ENCODE data around the gene IL6R.
A peak's percentile ranks its signal among the peaks of the same experiment; 100 is the strongest.
"Not testable (repeated sequence)": the region's sequence is repeated elsewhere in the genome, so short reads cannot be mapped to it uniquely, and the experiment has no call there.

IL6R gene

GRCh38 chr1:154404984-154405746, at the start of gene IL6R:
Gene IL6R (plus strand): TSS chr1:154405343. CDS start chr1:154405630, 287 bp downstream.
- peak; percentile 99 for DNase-seq

DNA sequence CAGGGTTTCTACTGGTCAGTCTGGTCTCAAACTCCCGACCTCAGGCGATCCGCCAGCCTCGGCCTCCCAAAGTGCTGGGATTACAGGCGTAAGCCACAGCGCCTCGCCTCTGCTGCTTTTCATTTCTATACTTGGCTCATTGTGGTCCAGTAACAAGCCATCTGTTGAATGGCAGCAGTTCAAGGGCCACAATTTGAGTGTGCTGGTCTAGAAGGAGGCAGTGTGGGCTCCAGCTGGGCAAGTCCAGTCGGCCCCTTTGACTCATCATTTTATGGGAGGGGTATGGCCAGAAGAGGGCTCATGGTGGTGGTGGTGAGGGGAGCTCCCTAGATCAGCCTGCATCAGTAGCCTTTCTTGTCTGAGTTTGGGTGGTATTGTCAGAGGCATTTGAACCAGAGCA, 46.6 kb upstream of the IL6R start:
- DNase-seq, result no peak

- DNase-seq, result no peak
These were observed 44.9 kb upstream of the IL6R start for GRCh38 chr1:154360288-154360687.

GRCh38 chr1:154360881-154361280, 44.3 kb upstream of the IL6R start:
- not testable (repeated sequence) for DNase-seq

DNA sequence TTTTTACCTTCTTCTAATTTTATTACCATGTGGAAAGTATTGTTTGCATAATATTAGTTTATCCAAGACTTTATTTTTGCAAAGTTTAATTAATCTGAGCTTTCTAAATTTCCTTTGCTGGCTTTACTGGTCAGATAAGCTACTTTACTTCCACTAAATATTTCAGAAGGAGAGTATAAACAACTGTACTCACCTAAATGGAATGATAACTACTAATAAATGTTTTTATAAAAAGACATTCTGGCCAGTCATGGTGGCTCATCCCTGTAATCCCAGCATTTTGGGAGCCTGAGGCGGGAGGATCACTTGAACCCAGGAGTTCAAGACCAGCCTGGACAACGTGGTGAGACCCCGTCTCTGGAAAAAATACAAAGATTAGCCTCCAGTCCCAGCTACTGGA, 43.8 kb upstream of the IL6R start:
- DNase-seq, result no peak

DNA sequence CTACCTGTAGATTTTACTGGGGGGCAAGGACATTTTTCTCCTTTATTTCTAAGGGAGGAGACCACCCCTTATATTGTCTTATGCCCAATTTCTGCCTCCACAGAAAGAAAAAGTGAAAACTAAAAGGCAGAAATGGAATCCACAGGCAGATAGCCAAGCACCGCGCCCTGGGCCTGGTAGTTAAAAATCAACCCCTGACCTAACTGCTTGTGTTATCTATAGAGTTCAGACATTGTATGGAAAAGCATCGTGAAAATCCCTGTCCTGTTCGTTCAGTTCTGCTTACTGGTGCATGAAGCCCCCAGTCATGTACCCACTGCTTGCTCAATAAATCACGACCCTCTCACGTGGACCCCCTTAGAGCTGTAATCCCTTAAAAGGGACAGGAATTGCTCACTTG, 33.7 kb upstream of the IL6R start:
- DNase-seq, result no peak

DNA sequence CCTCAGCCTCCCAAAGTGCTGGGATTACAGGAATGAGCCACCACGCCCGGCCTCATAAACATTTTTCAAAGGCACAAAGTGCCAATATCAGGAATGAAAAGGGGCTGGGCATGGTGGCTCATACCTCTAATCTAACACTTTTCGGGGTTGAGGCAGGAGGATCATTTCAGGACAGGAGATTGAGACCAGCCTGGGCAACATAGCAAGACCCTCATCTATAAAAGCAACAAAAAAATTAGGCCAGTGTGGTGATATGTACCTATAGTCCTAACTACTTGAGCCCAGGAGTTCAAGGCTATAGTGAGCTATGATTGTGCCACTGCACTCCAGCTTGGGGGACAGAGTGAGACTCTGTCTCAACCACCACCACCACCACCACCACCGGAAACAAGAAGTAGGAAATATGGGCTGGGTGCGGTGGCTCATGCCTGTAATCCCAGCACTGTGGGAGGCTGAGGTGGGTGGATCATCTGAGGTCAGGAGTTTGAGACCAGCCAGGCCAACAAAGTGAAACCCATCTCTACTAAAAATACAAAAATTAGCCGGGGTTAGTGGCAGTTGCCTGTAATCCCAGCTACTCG, 31.3 kb upstream of the IL6R start:
- peak; percentile 43 for DNase-seq

- DNase-seq, result no peak
These were observed 25.8 kb upstream of the IL6R start for GRCh38 chr1:154379301-154379700.

GRCh38 chr1:154384650-154385489, 20.3 kb upstream of the IL6R start:
- DNase-seq, result no peak

DNA sequence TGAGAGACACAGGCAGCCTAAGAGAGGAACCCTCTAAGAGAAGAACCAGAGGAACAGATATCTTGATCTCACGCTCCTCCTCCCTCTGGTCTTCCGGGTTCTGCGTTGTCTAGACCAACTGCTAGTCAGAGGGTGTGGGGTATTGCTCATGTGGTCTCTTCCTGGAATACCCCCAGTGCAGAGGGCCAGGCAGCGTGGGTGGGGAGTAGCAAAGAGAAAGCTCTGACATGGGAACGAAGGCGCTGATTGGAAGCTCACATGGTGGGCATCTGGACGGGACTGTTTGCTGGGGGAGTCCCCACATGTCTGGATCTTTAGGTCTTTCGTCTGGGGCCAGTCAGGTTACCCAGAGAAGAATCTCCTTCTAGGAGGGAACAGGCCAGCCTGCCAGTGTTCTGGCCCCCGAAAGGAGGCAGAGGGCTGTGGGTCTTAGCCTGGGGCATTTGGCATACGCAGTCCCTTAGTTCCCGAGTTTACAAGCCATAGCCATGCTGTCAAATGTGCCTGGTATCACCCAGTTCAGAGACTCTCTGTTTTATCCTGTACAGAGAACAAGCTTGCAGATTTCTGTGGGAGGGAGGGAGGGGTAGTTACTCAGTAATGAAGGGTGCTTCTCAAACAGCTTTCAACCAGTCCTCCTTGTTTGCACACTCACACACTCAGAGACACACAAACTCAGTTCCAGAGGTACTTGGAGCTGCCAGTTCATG, 18.3 kb upstream of the IL6R start:
- peak; percentile 60 for DNase-seq

- DNase-seq, result peak; percentile 53
These were observed 13.9 kb upstream of the IL6R start for GRCh38 chr1:154391086-154391770.

DNA sequence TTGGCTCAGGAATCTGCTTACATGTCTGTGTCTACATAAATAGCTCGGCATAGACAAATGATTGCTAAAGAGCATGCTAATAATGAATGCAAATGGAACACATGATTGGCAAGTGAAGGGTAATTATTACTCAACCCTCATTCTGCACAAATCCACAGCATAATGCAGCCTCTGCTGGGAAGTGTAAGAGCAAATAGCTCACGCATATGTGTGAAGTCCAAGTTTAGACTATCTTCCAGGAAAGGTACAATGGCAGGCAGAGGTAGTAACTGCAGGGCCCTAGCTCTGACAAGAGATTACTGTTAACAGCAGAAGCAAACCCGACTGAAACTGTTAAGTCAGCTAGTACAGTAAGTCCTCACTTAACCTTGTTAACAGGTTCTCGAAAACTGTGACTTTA, 7.0 kb upstream of the IL6R start:
- DNase-seq, result peak; percentile 31

DNA sequence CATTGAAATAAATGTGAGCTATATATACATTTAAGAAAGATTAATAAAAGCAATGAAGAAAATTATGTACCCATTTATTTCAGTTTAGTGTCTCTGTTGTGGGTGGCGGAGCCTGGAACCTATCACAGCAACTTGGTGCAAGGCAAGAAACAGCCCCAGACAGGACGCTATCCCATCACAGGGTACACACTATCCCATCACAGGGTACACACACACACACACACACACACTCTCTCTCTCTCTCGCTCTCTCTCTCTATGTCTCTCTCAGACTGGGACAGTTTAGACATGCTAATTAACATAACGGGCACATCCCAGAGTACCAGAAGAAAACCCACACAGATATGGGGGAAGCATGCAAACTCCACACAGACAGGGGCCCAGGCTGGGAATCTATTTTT, 6.5 kb upstream of the IL6R start:
- no peak for DNase-seq

DNA sequence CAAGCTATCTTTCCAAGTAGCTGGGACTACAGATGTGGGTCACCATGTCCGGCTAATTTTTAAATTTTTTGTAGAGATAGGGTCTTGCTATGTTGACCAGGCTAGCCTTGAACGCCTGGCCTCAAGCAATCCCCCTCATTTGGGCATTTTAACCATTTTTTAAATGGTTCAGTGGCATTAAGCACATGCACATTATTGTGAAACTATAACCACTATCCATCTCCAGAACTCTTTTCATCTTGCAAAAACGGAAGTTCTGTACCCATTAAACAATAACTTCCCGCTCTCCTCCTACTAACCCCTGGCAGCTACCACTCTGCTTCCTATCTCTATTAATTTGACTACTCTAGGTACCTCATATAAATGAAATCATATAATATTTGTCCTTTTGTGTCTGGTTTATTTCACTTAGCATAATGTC, 4.8 kb upstream of the IL6R start:
- DNase-seq, result peak; percentile 64

GRCh38 chr1:154402409-154402921, 2.7 kb upstream of the IL6R start:
- no peak for DNase-seq

GRCh38 chr1:154403261-154403943, 1.7 kb upstream of the IL6R start:
- no peak for DNase-seq

- no peak for DNase-seq
These were observed 1.2 kb upstream of the IL6R start for GRCh38 chr1:154403983-154404382.

- no peak for DNase-seq
These were observed 622 bp upstream of the IL6R start for GRCh38 chr1:154404511-154404931.

DNA sequence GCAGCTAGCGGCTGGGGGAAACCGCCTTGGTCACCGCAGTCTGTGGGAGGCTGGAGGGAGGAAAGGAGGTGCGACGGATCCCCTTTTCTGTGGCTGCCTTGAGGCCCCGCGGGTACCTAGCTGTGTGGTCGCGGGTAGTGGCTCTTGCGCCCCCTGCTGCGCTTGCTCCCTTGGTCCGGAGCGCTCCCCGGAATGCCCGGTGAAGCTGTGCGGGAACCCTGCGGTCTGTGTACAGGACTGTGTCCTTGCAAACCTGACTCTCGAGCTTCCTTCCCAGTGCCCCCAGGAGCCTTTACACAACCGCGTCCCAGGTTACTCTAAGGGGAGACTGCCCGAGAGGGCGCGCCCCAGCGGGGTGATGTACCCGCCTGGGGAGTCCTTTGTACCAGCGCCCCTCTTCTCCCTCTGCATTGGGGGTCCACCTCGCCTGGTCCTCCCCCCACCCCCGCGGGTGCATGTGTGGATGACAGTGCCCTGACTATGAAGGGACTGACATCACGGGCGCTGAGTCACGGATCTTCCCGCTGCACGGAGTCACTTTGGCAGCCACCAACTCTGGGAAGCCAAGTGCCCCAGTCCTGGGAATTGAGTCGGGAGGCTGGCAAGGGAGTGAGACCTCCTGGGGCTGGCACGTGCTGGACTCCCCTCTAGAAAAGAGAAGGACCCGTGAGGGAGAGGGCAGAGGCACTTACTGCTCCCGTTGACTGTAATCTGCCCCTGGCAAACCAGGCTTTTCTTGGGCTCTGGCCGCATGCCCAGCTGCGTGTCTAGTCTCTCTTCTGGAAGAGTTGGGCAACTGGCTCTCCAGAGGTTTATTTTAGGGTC, 816 bp downstream of the IL6R start:
- peak; percentile 96 for DNase-seq

DNA sequence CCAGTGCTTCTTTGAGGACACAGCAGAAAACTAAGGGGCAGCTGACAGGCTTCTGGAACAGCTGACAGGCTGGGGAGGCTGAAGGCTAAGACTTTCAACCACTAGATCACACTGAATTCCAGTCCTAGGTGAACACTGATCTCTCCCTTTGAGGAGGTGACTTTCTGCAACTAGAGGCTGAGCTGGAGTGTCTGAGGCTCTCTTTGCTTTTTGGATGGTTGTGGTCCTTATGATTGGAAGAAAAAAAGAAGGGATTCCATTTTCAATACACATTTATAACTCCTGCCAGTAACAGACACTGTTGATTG, 1.4 kb downstream of the IL6R start:
- DNase-seq, result no peak

GRCh38 chr1:154406886-154407197, 1.7 kb downstream of the IL6R start:
- no peak for DNase-seq

Measured in suppressor macrophage treated with lipopolysaccharide for 4 hours (primary cell).